Activated T-helper 1 cell treated with anti-CD3 and anti-CD28 coated beads, Interleukin-2, amount 50 U/mL, for 16 hours (primary cell): ENCODE measurements around the gene NUP210.

Experiments
- DNase-seq, 2 donors: peaks; one replicate each; pipeline ENCODE4 v3.0.0-alpha.2; 2020; ENCODE audit warnings: low read depth in 1 of 2, low spot score in 1 of 2

Gene NUP210

DNA sequence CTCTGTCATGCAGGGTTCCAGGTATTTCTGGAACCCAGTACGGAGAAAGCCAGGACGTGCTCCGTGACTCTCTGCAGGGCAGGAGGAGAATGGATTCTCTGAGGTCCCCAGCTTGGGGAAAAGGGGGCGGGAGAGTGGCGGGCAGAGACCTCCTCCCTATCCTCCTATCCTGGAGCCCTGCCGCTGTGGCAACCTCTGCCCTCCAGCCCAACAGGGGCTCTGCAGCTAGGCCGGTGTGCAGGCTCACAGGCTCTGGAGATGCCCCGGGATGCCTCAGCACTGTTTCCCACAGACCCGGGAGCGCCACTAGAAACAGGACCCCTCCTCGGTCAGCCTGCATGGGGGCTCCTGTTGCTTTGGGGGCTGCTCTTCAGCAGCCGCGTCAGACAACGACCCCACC is 43.1 kb downstream of the NUP210 start:
- no peak for DNase-seq

DNA sequence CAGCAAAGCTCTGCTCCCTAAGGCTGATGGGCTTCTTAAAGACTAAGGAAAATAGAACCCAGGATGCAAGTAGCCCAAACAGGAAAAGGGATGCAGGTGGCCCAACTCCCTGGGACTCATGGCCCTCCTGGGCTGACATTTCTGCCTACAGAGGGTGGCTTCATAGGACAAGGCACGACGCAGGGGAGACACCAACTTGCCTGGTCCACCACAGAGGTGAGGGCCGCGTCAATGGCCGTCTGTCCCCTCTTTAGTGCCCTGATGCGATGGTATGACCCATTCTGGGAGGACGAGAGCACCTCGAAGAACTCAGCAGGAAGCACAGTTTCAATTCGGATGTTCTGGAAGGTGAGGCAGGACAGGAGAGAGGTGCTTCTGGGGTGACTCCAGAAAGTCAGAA is 44.0 kb downstream of the NUP210 start:
- no peak for DNase-seq

DNA sequence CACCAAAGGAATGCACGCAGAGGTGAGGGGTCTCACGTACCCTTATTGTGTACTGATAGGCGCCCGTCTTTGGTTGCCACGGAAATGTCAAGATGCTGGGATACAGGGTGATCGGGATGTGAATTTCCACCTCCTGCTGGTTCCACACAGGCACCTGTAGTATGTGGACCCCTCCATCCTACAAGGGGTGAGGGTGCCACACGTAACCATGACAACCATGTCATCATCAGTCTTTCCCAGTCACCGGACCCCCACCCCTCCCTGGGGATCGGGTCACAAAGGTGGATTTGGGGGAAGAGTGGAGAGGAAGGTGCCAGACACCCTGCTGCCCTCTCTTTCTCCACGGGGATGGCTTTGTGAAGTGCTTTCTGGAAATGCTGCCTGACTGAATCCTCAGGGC is 44.7 kb downstream of the NUP210 start:
- DNase-seq, result no peak

DNA sequence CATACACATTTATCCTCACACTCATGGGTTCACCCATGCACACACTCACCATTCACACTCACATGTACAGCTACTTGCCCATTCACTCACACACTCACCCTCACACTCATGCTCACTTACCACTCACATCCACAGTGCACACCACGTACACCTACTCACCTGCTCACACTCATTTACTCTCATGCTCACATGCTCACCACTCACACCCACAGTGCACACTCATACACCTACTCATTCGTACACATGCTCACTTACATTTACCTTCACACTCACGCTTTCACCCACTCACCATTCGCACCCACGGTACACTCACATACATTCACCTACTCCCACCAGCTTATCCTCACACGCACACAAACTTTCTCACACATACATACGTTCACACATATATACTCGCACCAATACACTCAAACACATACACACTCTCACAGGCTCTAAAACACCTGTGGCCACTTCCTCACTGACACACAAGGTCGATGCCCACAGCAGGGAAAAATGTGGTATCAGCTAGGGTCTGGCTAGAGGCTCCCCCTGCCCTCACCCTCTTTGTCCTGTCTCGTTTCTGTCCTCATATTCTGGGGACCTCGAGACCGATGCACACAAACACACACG is 46.0 kb downstream of the NUP210 start:
- no peak for DNase-seq

DNA sequence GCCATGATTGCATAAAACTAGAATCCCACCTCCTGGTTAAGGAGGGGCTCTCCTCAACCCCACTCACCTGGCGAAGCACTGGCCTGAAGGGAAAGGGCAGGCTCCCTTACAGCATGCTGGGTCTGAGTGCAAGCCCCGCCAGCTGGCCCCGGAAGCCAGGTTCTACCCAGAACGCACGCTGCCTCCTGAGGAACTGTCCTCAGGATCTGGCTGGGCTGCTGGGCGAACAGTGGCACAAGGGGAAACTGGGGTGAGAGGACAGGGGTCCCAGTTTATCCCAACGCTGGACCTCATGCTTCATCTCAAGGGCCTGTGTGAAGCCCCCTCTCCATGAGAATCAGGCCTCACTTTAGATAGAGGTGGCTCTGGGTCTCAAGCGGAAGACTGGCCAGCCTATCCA is 47.5 kb downstream of the NUP210 start:
- no peak for DNase-seq

DNA sequence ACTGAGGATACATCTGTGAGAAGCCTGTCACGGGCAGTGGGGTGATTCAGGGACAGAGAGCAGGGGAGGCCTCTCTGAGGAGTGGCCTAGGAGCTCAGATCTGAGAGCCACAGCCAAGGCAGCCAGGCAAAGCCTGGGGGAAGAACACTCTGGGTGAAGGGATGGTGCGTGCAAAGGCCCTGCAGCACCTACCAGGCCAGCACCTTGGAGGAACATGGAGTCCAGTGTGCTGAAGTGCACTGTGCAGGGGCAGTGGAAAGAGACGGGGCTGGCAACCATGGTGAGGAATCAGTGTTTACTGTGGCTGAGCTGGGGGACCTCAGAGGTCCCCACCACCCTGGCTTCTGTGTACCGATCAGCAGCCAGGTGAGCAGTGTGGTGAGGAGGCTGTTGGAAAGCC is 48.0 kb downstream of the NUP210 start:
- no peak for DNase-seq

DNA sequence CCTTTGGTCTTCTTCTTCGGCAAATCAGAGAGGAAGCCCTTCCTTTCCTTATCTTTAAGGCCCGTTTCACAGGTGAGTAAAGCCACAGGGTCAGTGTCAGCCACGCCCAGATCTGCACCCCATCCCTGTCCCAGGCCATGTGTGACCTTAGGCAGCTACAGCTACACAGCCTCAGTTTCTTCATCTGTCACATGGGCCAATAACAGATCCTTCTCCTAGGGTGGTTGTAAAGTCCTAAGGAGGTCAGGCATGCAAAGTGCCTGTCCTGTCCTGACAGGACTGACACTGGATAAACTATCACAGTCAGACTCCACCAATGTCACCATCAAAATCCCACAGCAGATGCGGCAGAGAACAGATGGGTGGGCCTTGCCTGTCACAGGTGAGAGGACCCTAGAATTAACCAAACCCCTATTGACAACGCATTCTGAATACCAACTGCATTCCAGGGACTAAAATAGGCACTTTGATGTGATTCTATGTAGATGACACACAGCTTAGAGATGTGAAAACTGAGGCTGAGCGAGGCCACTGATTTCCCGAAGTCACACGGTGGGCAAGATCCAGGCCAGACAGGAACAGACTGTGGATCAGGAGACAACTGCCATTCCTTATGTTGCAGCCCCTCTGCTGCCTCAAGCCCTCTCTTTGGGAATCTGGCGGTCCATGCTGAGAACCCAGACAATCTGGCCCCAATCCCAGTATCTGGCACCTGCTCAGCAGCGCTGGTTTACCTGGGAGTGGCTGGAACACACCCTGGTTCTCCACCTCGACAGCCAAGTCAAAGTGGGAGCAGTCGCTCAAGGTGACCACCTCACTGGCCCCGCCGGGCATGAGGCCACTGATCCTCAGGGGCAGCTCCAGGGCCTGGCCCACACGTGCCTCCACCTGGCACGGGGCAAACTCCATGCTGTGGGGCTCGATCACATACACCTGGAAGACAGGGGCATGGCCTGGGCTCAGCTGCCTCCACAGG is 48.7 kb downstream of the NUP210 start:
- DNase-seq, result no peak

DNA sequence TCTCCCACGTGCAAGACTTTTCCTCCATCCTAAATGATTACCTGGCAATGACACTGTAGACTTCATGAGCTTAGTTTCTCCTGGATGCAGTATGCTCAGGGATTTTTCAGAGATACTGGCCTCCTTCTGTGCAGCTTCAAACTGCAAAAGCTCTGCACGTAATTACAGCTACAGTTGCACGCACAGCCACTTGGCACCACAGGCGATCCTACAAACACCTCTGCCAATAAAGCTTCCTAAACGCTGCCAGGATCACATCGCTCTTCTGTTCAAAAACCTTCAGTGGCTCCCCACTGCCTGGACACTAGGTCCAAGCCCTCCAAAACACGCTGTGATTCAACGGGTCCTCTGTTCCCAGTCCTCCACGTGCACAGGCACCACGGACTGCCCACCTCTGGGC is 49.5 kb downstream of the NUP210 start:
- DNase-seq, result no peak

DNA sequence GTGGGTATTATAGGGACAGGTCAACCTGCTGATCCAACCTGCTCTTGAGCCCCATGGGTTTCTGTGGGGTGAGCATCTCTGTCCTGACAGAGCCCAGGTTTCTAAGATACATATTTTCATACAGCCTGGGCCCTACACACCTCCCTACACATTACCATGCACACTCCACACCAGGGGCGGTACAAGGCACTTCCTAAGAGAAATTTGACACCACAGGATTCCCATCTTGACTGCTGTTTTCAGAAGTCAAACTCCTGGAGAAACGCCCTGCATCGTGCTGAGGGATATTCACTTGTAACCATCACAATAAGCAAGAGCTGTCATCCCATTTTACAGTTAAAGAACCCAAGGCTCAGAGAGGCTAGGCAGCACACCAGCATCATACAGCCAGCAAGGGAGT is 50.1 kb downstream of the NUP210 start:
- no peak for DNase-seq

DNA sequence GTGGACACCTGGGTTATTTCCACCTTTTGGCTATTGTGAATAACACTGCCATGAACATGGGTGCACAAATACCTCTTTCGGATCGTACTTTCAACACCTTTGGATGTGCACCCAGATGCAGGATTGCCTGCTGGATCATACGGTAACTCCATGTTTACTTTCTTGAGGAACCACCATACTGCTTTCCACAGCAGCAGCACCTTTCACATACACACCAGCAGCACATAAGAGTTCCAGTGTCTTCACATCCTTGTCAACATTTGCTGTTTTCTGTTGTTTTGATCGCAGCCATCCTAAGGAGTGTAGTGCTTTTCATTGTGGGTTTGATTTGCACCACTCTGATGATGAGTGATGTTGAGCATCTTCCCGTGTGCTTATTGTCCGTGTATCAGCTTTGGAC is 51.3 kb downstream of the NUP210 start:
- no peak for DNase-seq

DNA sequence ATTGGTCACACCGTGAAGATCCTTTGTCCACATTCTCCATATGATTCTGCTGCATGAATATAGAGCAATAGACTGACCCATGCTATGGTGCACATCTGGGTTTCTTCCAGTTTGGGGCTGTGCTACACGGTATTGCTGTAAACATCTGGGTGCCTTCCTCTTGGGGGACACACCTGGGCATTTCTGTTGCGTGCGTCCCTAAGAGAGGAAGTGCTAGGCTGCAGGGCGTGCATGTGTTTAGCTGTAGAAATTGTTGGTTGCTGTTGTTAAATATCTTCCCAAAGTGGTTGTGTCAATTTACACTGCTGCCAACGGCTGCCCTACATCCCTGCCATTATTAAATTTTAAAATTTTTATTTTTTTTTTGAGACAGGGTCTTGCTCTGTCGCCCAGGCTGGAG is 52.4 kb downstream of the NUP210 start:
- no peak for DNase-seq

DNA sequence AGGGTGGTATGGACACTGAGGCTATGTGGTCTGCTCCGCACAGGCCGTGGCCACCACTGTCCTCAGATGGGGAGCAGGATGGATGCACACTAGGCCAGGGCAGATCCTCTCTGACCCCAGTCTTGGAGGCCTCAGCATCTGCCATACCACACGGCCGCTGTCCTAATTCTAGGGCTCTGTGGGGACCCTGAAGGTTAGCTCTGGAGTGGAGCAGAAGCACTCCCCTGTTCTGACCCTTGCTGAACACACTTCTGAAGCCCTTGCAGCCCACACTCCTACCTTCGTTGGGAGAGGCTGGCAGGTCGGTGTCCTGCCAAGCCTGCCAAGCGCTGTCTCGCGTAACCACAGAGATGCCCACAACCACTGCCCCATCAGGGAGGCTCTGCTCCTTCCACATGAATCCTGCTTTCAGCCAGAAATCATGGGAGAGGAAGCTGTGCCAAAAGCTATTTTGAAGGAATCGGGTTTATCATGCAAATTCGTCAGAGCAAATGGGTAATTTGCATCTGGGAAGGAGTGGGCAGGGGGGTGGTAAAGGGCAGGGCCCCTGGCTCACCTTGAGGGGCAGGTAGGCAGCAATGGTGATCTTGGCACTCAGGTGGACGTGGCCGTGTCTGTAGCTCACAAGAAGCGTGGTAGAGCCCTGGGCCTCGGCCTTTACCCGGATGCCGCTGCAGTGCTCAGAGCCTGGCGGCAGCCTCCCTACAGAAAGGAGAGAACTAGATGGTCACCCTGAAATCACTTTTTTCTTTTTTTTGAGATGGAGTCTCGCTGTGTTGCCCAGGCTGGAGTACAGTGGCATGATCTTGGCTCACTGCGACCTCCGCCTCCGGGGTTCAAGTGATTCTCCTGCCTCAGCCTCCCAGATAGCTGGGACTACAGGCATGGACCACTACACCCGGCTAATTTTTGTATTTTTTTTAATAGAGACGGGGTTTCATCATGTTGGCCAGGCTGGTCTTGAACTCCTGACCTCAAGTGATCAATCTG is 54.4 kb downstream of the NUP210 start:
- no peak for DNase-seq

DNA sequence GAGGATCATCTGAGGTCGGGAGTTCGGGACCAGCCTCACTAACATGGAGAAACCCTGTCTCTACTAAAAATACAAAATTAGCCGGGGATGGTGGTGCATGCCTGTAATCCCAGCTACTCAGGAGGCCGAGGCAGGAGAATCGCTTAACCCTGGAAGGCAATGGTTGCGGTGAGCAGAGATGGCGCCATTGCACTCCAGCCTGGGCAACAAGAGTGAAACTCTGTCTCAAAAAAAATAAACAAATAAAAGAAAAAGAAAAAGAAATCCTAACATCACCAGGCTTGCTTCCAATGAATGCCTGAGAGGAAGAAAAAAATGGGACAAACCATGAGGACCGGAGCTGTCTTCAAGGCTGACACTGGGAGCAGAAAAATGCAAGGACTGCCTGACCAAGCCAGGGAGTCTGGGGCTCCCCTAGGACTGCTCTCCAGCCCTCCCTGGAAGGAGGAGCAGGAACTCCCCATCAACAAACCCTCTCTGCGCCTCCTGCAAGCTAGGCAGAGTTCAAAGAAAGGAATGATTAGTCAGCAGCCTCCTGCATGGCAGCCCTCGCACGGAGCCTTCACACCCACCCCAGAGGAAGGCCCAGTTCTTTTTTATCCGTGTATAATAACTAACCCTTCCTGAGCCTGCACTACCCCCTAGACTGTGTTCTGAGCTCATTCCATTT is 55.4 kb downstream of the NUP210 start:
- DNase-seq, result no peak

DNA sequence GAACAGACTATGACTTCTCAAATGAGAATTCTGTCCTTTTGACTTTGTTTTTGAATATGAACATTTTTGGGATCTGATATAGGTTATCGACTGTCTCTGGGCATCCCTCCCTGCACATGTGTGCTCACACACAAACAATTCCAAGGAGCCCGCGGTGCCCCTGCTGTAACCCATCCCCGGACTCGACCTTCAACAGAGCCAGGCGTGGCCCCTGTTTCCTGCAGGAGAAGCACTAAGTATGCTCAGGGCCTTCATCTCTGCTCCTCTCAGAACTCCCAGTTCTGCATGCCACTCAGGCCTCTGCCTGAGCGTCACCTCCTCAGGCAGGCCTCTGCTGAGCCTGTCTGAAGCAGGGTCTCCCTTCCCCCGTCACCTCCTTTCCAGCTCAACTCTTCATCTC is 57.6 kb downstream of the NUP210 start:
- DNase-seq, result no peak

DNA sequence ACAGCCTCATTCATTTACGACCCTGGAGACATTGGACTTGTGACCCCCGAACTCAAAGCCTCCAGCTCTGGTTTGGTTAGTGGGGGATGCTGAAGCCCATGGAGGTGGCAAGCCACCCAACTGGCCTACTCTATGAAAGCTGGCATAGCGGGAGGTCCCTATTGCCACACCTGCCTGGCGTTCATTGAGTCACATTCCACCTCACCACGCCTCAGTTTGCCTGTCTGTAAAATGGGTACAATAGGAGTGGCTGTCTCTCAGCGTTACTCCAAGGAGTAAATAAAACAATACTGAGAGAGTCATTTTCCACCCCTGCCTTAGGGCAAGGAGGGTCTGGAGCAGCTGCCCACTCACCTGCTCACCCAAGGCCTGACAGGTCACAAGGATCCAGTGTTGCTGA is 60.2 kb downstream of the NUP210 start:
- no peak for DNase-seq

DNA sequence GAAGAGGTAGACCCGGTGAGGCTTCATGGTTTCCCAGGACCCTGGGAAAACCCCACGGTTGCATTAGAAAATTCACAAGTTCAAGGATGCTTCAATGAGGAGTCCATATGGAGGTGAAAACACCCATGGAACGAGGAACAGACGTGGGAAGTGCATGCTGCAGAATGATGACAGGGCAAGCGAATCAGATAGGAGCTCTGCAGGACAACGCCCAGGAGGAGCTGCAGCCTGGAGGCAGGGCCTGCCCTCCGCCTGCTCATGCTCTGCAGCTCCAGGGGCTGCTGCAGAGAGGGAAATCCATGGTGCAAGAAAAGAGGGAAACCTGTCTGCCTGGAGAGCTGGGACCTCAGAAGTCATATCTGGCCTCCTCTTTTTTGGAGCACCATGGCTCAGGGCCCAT is 61.5 kb downstream of the NUP210 start:
- DNase-seq, result no peak

DNA sequence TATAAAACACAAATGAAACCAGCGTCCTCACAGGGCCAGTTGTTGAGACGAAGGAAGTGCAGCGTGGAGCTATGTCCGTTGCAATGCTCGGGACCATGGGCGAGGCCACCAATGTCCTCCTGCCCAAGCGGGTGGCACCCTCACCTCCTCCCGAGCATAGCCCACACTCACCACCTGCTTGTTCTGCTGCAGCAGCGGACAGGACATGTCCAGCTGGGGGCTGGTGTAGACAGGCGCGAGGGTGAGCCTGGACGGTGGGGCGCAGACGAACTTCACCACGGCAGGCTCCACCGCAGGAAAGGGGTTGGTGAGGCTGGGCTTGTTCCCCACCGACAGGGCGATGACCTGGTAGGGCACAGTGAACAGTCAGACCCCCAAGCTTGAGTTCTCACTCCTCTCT is 62.1 kb downstream of the NUP210 start:
- DNase-seq, result no peak

DNA sequence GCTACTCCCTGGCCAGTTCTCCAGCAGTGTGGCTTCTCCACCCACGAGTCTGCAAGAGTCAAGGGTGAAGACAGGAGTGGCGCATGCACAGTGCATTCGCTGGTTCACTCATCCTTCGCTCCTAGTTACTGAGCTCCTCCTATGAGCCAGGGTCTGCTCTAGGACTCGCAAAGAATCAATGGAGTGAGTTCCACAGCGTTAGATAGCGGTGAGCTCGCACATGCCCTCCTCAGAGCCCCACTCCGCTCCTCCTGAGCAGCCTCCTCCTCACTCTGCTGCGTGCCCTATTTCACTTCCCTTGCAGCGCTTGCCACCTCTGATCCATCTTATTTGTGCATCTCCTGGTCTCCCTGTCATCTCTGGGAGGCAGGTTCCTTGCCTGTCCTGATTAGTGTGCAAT is 63.0 kb downstream of the NUP210 start:
- no peak for DNase-seq

DNA sequence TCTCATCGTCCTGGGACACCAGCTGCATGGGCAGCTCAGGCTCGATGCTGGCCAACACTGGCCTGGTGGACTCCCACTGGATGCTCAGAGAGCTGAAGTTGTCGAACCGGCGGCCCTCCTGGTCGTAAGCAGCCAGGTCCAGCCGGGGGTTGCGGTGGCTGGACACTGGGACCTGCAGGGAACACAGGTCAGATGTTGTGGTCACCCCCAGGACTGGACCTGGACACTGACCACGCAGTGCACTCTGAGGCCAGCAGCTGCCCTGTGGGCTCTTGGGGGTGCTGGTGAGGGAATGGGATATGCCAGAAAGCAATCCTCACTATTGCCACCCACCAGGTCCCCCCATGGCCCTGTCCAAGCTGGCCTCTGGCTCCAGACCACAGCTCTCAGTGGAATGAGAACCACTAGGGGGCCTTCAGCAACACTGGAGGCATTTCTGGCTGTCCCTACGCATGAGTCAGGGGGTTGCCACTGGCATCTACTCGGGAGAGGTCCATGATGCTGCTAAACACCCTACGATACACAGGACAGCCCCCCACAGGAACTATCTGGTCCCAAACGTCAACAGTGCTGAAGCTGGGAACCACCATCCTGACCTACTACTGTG is 66.1 kb downstream of the NUP210 start:
- DNase-seq, result no peak

DNA sequence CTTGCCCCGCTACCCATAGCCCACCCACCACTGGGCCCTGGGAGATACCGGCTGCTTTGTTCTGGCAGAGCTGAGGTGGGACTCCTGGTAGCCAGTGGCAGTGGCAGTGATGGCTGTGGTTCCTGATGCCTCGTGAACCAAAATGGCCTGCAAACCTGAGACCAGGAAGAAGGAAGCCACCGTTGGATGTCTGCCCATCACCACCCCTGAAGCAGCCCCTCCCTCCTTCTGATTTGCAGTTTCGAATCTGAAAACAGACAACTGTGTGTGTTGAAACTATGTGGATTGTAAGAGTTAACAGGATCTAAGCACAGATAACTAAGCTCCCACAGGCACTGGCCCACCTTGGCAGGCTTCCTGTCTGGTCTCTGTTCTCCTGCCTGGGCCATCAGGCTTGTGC is 66.6 kb downstream of the NUP210 start:
- DNase-seq, result no peak
